Activated CD4-positive, alpha-beta T cell treated with anti-CD3 and anti-CD28 coated beads, Interleukin-2, amount 50 U/mL, for 1 hour (primary cell): ENCODE results near the gene VDAC1.

Experiments
- DNase-seq: peaks from one replicate; pipeline ENCODE4 v3.0.0-alpha.2; 2020

The VDAC1 gene

DNA sequence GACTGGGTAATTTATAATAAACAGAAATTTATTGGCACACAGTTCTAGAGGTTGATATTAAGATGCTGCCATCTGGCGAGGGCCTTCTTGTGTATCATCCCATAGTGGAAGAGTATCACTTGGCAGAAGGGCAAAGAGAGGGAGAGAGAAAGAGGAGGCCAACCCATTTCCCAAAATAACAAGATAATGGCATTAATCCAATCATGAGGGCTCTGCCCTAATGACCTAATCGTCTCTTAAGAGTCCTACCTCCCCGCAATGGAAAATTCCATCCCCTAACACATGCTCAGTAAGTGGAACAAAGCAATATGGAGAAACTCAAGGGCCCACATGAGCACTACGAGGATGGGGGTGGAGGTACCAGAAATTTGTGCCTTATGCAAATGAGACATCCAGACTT, 17.6 kb upstream of the VDAC1 start:
- DNase-seq = no peak

DNA sequence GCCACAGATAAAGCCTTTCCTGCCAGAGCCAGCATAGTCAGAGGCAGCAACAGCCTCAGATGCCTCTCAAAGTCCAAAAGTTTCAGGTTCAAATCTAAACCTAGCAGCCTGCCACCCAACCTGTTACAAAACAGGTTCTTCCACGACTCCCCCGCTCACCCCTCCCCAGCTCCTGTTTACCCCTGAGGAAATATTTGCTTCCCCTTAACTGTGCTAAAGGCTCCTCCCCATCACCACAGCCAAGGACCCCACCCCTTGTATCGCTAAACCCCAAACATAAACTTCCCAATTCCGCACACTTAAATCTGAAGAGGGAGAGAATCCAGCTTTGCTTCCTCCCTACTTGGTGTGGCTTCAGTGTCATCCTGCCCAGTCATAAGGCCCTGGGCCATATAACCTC, 15.4 kb upstream of the VDAC1 start:
- DNase-seq = no peak

DNA sequence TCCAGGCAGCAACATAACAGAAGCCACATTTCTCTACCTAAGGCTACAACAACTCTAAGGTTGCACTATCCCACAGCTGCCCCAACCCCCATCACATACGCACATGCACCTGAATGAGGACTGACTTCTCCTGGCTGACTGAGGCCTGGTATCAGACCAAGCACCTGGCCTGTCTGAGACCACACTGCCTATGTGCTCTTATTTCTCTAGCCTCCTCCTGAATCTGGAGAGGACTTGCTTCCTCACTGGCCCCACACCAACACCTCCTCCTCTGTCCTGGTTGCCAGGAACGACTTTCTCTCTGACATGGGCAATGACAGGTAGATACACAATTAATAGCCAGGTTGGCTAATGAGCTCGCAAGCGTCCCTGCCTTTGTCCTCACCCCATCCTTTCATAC, 14.9 kb upstream of the VDAC1 start:
- no peak for DNase-seq

DNA sequence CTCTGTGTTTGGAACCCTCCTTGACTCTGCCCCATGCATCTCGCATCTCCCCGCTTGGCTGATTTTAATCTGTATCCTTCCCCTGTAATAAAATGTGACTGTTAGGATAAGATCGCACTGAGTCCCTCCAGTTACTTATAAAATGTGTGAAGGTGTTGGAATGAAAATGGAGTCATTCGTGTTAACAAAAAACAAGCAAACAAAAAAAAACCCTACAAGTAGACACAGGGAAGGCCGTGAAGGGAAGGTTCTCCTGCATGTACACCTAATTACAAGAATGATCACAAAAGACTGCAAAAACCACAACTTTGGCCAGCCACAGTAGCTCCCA, 14.2 kb upstream of the VDAC1 start:
- DNase-seq = no peak

DNA sequence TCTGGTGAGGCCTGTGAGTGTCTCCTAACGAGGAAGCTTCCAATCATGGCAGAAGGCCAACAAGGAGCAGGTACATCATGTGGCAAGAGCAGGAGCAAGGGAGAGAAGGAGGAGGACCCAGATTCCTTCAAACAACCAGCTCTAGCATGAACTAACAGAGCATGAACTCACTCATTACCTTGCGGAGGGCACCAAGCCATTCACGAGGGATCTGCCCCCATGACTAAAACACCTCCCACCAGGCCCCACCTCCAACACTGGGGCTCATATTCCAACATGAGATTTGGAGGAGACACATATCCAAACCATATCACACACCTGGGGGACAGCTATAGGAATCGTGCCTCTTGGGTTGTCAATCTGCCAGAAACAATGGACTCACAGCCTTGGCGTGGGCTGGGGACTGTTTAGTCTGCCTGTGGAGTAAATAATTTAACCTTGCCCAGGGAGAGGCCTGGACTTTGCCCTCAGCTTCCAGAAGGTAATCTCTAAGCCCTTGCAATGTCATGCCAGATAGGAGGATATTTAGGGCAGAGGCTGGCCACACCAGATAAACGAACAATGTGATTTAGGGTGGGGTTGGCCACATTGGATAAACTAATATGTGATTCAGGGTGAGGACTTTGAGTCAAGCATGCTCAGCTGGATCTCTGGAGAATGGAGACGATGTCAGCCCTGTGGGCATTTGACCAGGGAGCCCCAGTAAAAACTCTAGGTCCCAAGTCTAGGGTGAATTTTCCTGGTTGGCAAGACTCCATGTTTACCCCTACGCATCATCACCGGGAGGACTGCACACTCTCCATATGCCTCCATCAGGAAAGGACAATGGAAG, 13.6 kb upstream of the VDAC1 start:
- no peak for DNase-seq

DNA sequence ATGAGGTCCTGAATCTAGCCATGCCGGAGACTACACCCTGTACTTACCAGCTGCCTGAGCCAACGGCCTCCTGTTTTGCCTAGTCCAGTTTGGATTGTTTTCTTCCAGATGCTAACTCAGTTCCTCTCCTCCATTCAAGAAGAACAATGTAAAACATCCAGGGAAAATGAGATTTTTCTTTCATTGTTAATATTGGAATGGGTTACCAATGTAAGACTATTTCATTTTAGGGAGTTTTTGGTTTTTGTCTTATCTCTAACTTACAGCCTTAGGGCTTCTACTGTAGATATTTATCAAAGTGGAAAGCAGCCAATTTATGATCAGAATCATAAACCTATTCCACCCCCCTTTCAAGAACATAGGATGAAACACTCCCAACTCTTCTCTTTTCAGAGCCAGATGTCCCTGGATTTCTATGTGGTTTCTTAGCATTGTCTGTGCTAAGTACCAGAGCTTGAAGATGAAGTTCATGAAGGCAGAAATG, 3.5 kb upstream of the VDAC1 start:
- DNase-seq = no peak

DNA sequence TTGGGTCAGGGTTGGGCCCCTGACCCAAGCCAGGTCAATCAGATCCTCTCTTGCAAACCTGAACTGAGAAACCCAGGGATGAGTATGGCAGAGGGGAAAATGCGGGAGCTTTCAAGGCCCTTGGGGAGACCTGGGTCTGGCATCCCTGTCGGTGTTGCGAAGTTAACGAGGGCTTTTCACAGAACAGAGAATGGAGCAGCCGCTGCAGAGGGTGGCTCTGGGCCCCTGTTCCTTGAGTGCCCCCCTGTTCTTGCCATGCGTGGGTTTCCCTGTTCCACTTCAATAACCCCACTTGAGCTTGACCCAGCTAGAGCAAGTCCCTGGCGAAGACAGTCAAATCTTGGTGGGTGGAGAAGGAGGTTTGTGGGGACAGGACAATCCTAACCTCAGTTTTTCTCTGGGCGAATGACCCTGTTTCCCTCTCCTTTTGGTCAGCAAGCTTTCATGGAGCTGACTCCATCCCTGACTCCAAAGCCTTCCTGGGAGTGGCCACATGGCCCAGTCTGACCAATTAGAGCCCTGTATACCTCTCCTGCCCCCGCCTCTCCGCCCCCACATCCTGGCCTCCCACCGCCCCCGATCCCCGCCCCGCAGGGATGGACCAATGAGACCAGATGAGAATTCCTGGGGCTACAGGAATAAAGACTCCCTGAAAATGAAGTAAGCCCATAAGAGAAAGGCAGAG, 2.9 kb upstream of the VDAC1 start:
- no peak for DNase-seq

DNA sequence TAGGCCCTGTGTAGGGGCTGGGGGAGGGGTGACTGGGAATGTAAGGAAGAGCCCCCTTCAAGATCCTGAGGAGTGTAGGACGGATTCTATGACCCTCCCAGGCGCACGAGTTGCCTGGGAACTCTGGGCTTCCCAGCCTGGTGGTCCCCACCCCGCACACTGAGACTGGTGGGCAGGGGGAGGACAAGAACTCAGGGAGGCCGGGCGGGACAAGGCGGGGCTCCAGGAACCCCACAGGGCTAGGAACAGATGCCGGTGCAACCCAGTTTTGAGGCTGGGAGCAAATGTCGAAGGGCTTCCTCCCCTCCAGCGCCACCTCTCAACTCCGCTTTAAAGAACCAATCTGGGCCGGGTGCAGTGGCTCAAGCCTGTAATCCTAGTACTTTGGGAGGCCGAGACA, 1.3 kb upstream of the VDAC1 start:
- no peak for DNase-seq

DNA sequence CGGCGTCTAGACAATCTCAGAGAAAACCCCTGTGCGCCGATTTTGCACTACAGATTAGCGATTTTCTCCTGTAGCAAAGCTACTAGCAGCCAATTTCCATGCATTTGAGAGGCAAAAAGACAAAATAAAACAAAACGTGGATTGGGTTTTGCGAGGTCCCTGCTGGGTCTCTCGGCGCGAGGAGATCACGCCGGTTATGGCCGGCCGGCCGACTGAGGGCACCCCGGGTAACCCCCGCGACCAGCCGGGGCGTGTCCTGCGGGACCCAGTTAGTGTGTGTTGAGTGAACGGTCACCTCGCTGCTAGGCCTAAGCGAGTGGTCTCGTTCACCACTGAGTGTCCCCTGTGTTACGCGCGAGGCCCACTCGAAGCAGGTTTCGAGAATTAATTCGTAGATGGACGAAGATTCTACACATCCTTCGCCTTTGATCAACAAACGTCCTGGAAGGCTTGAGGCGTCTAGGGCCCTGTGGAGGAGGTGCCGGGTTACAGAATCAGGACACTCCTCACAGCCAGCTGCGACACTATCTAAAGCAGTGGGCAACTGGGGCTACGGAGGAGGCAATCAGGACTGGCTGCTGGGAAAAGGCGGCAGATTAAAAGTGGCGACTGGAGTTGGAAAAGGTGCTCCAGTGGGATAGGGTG, 764 bp upstream of the VDAC1 start:
- no peak for DNase-seq

DNA sequence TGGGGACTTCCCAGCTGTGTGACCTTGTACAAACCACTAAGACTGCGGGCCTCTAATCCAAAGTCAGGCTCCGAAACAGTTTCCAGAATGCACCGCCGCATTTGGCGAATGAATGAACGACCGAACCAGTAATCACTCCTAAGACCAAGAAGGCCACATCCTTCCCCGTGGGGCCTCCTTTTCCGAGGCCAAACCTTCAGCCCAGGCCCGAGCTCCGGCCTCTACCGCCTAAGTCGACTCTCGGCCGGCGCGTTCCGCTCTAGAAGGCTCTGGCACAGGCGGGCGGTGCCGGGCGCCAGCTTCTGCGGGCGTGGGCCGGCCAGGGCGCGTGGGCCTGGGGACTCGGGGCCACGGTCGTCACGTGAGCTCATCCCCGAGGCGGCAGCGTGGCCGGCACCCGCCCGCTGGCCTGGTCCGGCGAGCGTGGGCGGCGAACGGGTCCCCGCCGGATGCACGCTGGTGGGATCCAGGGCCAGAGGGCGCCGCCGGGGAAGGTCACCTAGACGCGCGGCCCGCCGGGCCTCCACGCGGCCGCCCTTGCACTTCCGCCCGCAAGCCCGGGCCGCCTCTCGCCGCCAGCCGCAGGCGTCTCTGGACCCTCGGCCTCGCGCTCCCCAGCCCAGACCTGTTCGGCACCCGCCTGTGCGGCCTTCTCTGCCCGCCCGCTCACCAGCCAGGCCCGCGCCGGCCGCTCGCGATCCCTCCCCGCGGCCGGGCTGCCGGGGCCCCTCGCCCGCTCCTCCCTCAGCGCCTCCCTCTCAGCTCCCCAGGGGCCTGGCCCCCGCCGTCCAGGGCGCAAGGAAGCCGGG, 754 bp downstream of the VDAC1 start:
- DNase-seq = peak; percentile 23

DNA sequence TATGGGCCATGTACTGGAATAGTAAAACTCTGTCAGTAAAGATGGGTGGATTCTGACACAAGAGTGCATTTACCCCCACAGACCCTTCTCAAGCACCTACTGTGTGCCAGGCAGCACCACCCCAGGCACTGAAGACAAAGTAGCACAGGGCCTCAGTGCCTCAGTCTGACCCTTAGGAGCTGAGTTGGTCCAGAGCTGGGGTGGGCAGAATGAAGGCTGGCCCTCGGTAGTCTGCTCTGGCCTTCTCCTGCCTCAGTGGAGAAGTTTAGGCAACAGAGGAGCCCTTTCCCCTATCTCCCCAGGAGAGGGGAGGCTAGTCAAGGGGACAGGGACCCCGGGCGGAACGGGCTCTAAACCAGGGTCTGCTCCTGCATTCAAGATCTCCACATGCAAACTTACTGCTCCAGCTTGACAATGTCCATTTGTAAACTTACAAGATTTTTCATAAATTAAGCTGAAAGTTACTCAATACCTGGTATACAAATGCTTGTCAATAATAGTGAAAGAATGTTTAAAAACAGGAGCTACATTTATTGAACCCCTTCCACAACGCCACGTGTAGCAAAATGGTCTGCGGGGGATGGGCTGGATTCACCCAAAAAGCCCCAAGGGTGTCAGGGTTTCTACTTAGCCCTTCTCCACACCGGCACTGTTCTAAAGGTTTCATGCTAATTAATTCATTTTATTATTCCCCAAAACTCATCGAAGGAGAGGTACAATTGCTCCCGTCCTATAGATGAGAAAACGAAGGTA, 1.5 kb downstream of the VDAC1 start:
- no peak for DNase-seq

DNA sequence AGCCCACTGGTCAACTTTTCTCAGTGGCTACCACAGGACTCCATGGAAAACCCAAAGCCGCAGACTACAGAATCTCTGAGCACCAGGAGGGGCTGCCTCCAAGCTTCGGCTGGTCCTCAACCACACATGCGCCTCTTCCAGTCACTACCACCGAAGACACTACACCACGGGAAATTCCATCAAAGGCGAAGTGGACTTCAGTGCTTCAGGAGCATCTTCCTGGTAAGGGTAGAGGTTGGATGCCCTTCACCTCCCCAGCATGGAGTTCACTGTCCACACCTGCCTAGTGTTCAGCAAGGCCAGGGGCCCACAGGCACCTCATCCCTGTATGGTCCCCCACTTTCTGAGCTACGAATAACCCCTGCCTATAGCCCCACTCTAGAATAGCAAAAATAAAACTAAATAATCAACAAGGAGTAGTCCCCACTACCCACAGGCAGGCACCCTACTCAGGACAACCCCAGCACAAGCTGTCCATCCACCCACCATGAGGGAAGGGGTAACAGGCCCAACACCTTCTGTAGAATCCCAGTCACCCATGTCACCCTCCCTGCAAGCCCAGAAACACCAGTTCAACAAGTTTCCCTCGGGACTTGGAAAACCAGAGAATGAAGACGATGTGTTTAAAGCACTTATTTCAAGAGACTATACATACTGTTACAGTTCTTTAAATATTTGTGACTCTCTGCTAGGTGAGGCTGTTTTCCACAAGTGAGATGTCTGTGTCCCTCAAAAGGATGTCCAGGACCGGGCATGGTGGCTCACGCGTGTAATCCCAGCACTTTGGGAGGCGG, 2.6 kb downstream of the VDAC1 start:
- DNase-seq = no peak

DNA sequence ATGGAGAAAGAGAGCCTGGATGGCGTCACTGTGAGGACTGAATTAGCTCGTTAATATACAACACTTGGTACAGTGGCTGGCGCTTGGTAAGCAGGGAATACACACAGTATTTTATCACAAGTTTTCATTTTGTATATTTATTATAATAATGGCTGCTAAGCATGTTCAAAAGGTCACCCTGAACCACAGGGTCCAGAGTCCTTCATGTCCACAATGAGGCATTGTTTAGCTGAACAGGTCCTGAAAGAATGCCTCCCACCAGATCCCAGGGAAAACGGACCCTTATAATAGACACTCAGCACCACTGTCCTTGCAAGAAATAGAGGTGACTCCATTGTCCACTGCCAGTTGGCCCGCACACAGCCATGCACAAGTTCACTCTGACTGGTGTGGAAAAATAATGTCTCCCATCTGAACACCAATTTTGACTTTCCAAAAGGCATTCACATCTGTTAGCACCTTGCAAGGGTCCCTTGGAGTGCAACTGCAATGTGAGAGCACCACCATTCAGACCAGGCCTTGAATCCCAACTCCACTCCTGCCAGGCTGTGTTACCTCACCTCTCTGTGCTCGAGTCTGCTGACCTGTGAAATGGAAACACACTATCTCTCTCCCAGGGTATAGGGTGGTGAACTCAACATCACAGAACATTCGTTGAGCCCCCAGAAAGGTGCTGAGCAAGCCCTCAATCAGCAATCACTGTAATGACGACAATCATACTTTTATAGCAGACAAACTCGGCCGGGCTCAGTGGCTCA, 3.9 kb downstream of the VDAC1 start:
- DNase-seq = no peak

DNA sequence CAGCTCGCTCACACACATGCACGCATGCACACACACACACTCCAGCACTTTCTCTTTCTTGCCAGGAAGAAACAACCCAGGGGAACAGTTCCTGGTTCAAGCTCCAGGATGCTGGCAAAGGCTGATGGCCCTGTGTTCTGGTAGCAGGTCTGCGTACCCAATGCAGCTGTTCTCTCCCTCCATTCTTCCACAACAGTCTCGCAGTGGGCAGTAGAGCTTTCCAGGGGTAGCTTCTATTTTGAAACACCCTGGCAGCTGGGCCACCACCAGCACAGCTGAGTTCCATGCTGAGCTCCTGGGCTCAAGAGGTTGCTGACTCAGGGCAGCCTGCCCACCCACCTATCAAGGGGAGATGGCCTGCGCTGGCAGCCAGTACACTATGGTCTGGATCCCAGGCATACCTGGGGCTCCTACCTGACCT, 4.7 kb downstream of the VDAC1 start:
- no peak for DNase-seq

DNA sequence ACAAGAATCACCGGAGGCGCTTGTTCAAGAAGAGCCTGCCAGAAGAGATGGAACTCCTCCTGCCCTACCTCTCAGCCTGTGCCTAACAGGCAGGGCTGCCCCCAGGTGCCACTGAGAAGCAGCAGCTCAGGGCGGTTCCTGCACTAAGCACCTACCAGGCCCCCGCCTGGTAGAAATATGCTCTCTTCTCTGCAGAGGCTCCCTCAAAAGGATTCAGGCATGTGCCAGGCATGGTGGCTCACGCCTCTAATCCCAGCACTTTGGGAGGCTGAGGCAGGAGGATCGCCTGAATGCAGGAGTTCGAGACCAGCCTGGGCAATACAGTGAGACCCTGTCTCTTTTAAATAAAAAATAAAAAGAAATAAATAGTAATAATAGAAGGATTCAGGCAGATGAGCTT, 6.0 kb downstream of the VDAC1 start:
- no peak for DNase-seq

DNA sequence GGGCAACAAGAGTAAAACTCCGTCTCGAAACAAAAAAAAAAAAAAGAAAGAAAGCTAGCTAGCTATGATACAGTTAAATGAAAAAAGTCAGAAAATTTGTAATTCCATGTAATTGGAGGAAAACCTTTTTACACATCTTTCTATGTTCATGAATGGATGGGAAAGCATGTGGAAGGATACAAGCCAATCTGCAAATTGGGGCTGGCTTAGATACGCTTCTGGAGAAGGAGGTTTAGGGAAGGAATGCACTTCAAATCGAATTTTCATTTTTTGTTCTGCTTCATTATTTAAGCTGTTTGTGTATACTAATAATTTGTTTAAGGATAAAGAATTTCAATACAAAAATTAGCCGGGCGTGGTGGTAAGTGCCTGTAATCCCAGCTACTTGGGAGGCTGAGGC, 6.7 kb downstream of the VDAC1 start:
- no peak for DNase-seq

DNA sequence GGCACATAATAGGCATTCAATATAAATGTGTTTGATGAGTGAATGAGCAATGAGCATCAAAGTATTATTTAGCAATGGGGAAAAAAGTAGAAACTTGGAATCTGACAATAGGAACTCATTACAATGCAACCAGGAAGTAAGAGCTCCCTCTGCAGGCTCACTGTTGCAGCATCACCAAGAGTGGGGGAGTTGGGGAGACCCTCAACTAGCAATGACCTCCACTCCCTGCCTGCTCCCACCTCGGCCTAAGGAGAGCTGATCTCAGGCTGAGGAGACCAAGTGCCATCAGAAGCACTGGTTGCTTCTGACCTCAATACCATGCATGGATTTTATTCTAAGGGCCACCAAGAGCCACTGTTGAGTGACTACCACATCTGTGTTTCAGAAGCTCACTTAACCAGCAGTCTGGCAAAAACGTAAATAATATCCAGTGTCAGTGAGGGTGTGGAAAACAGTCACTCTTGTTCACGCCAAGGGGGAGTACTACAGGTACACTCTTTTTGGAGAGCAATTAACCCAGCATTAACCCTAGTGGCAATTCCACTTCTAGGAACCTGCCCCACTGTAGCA, 8.0 kb downstream of the VDAC1 start:
- no peak for DNase-seq

DNA sequence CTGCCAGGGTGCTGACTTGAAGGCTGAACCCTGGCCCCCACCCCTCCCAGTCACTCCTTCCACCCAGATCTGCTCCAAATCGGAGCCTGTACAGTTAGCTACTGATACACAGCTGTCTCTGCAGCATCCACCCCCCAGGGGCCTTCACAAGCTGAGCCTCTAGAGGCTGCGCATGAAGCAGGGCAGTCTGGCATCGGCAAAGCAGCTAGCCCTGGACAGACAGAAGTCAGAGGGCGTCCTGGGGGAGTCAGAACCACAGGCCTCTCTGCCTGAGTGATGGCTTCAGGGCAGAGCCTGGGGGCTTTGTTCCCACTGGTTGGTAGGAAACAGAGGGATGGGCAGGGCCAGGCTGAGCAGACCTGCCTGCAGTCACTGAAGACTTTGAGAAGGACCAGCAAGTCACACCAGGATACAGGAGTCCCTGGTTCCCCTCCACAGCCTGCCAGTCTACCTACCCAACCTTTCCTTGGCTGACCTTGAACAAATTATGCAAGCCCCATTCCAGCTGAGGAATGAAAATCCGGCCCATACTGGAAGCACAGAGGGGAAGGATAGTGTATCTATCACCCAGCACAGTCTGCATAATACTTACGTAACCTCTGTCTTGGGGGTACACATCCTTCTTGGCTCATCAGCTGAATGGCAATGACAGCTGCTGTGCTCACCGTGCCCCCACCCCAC, 8.8 kb downstream of the VDAC1 start:
- no peak for DNase-seq

DNA sequence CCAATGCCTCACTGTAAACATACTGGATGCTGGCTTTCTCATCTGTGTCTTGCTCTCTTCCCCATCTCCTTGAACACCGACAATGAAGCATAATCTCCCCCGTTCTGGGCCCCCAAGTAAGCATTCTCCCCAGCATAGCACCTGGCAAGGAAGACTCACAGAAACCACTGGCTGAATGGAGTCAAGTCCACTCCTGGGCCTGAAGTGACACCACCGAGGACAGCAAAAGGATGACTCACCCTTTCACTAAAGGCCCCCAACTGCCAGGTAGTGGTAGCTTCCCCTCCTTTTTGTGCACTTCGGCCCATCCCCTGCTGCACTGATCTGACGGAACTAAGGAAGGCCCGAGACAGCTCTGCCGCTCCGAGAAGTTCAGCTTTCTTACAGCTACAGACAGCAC, 9.4 kb downstream of the VDAC1 start:
- DNase-seq = no peak

DNA sequence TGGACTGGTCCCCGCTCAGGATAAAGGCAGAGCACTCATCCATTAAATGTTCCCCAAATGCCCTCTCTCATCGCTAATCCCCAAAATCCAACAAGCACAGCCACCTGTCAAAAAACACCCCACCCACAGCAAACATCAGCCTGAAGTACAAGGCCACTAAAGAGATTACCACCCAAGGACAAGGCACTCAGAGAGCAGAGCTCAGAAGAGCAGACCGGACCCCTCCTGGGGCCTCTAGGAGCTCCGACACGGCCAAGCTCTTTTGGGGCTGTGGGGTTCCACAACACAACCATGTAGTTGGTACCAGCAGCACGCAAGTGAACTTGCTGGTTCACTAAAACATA, 9.8 kb downstream of the VDAC1 start:
- DNase-seq = no peak
